Right lobe of liver (tissue), 4 donors: ENCODE data around the gene TMPRSS7.

ENCODE experiments used
- POLR2A ChIP-seq: fragments of 450-650 bp; IDR thresholded peaks from one replicate; pipeline ENCODE4 v1.6.1; 2017; ENCODE audit warnings: antibody characterized with exemption, mild to moderate bottlenecking
- TF ChIP-seq, protein P1 (sequence below), 4 donors: fragments of 200-600 bp in 3 of 4; fragments of 450-650 bp in 1 of 4; IDR thresholded peaks; one replicate each; pipeline versions ENCODE4 v1.5.1 to v1.8.0; 2016 to 2022; ENCODE audit warnings: antibody characterized with exemption in 4 of 4, mild to moderate bottlenecking in 2 of 4
- donor health status: DM: no; HTN: no; CAD: no.
- donor health status: DM: no; HTN: no; CAD: no.
- donor health status: DM: no; HTN: yes; CAD: no.

DNA sequence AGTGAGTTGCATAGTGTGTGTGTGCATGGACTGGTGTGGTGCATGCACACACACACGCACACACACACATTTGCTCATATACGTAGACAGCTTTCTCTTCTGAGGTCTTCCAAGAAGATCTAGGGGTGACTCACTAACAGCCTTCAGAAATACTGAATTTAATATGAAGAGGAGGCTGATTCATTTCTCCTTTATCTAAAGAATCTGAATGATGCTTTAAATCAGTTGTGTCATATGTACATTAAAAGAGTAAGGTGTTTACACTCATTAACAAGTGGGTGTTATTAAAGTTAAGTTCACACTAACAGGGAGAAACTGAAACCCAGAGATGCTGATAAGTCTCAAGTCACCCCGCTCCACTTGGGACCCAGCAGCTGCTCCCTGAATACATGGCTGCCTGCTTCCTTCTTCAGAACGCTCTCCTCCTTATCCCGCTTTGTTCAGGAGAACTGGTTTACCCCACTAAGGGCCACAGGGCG, 22.0 kb downstream of the TMPRSS7 start:
- TF ChIP-seq, protein P1, sequence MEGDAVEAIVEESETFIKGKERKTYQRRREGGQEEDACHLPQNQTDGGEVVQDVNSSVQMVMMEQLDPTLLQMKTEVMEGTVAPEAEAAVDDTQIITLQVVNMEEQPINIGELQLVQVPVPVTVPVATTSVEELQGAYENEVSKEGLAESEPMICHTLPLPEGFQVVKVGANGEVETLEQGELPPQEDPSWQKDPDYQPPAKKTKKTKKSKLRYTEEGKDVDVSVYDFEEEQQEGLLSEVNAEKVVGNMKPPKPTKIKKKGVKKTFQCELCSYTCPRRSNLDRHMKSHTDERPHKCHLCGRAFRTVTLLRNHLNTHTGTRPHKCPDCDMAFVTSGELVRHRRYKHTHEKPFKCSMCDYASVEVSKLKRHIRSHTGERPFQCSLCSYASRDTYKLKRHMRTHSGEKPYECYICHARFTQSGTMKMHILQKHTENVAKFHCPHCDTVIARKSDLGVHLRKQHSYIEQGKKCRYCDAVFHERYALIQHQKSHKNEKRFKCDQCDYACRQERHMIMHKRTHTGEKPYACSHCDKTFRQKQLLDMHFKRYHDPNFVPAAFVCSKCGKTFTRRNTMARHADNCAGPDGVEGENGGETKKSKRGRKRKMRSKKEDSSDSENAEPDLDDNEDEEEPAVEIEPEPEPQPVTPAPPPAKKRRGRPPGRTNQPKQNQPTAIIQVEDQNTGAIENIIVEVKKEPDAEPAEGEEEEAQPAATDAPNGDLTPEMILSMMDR (IDR thresholded peaks at IDR 0.05): no peak
- TF ChIP-seq POLR2A: no peak
